Kidney capillary endothelial cell (primary cell): ENCODE results near the gene RGS4.

Experiments
- DNase-seq: peaks from one replicate; pipeline ENCODE4 v3.0.0-alpha.2; 2018; ENCODE audit warnings: low spot score

Gene RGS4

GRCh38 chr1:163104385-163105099, 35.4 kb downstream of the RGS4 start:
- no peak for DNase-seq

- no peak for DNase-seq
Measured at GRCh38 chr1:163106364-163106987, 37.3 kb downstream of the RGS4 start.

- DNase-seq: no peak
Measured at GRCh38 chr1:163107655-163108054, 38.5 kb downstream of the RGS4 start.

- DNase-seq: no peak
Measured at GRCh38 chr1:163115887-163116286, 46.7 kb downstream of the RGS4 start.

GRCh38 chr1:163119707-163120106, 50.5 kb downstream of the RGS4 start:
- no peak for DNase-seq

GRCh38 chr1:163120372-163120771, 51.2 kb downstream of the RGS4 start:
- no peak for DNase-seq

- no peak for DNase-seq
Measured at GRCh38 chr1:163124812-163125211, 55.7 kb downstream of the RGS4 start.
